ENCODE data around the gene RNF115.
"Not testable (repeated sequence)": the region's sequence is repeated elsewhere in the genome, so short reads cannot be mapped to it uniquely, and the experiment has no call there.

GRCh38 chr1:145822779-145823331, 1.0 kb downstream of the RNF115 start:
- TF ChIP-seq POLR2A, POLR2AphosphoS5, CTCF, EP300 (IDR thresholded peaks at IDR 0.05): not testable (repeated sequence)
